GM12878 (cell line): ENCODE results near the gene RBMS3.

Source experiments
- CHD4 ChIP-seq: fragments of 200-600 bp; sonication (generic); IDR thresholded peaks from 2 replicates; pipeline ENCODE4 v1.6.1; 2016; ENCODE audit warnings: mild to moderate bottlenecking
- CTCF ChIP-seq, 3 experiments: IDR thresholded peaks in 2 of 3; conservative IDR thresholded peaks in 1 of 3; 2 replicates each; pipeline ENCODE4 v1.5.1; 2011; ENCODE audit warnings: low read depth in 3 of 3, low read length in 3 of 3, mild to moderate bottlenecking in 3 of 3, control low read depth in 2 of 3, moderate library complexity in 2 of 3, inconsistent platforms in 1 of 3, mixed read lengths in 1 of 3; ENCODE audit not compliant: control insufficient read depth in 2 of 3, insufficient read depth in 1 of 3; ENCODE audit errors: extremely low read depth in 1 of 3
- FOXM1 ChIP-seq: IDR thresholded peaks from 2 replicates; pipeline ENCODE4 v1.6.1; 2012; ENCODE audit warnings: low read depth, mild to moderate bottlenecking, inconsistent platforms, low read length, moderate library complexity
- MEF2A ChIP-seq: IDR thresholded peaks from 2 replicates; pipeline ENCODE4 v1.6.1; 2011; ENCODE audit warnings: low read depth, mild to moderate bottlenecking, low read length, moderate library complexity; ENCODE audit not compliant: insufficient read depth
- MYB ChIP-seq: fragments of 150-350 bp; IDR thresholded peaks from 2 replicates; pipeline ENCODE4 v1.6.1; 2014; ENCODE audit warnings: mild to moderate bottlenecking, low read depth, low read length, borderline replicate concordance
- POLR2A ChIP-seq: IDR thresholded peaks from 2 replicates; pipeline ENCODE4 v1.6.1; 2011; ENCODE audit warnings: low read depth, mild to moderate bottlenecking, low read length
- POLR2AphosphoS5 ChIP-seq: IDR thresholded peaks from 2 replicates; pipeline ENCODE4 v1.6.1; 2011; ENCODE audit warnings: mild to moderate bottlenecking, low read length, inconsistent platforms
- RAD21 ChIP-seq: IDR thresholded peaks from 2 replicates; pipeline ENCODE4 v1.6.1; 2011; ENCODE audit warnings: mild to moderate bottlenecking, low read depth, low read length, moderate library complexity; ENCODE audit not compliant: insufficient read depth
- SMAD1 ChIP-seq: fragments of 450-650 bp; IDR thresholded peaks from 2 replicates; pipeline ENCODE4 v1.6.1; 2018; ENCODE audit warnings: mild to moderate bottlenecking, low read depth; ENCODE audit not compliant: partially characterized antibody
- TCF3 ChIP-seq: IDR thresholded peaks from 2 replicates; pipeline ENCODE4 v1.6.1; 2012; ENCODE audit warnings: low read depth, mild to moderate bottlenecking, low read length, borderline replicate concordance; ENCODE audit not compliant: insufficient read depth
- USF2 ChIP-seq: IDR thresholded peaks from 2 replicates; pipeline ENCODE4 v1.6.1; 2011; ENCODE audit warnings: low read depth, low read length, improper control_type of control experiment, borderline replicate concordance
- ZBTB11 ChIP-seq: fragments of 450-650 bp; formaldehyde crosslinking; IDR thresholded peaks from 2 replicates; pipeline ENCODE4 v1.5.0; 2022; ENCODE audit warnings: mild to moderate bottlenecking, missing genetic modification characterization
- ZNF274 ChIP-seq: IDR thresholded peaks from one replicate; pipeline ENCODE4 v1.8.0; 2011; ENCODE audit not compliant: insufficient read length, insufficient read depth

- TF ChIP-seq CTCF (IDR thresholded peaks at IDR 0.05 in 2 of 3, conservative IDR thresholded peaks at IDR 0.05 in 1 of 3; ENCODE audit: control insufficient read depth in 2 of 3, extremely low read depth in 1 of 3, insufficient read depth in 1 of 3, low read depth in 3 of 3, low read length in 3 of 3) (no peak), SMAD1 (no peak), ZBTB11 (CRISPR knock-in tag) (no peak), FOXM1 (no peak), MYB (no peak), MEF2A (no peak), CHD4 (no peak), USF2 (no peak), RAD21 (no peak), POLR2AphosphoS5 (no peak), ZNF274 (no peak), POLR2A (no peak), TCF3 (no peak)
Measured at GRCh38 chr3:29379097-29379496, 98.2 kb downstream of the RBMS3 start.
